GM21576 (cell line): Measurements from ENCODE around the gene EXOC2.
"Not testable (repeated sequence)": the region's sequence is repeated elsewhere in the genome, so short reads cannot be mapped to it uniquely, and the experiment has no call there.

ENCODE experiments used
- ATAC-seq: cut with Tn5 transposase; IDR thresholded peaks from one replicate; pipeline ENCODE4 v1.9.1; 2021; ENCODE audit warnings: mild to moderate bottlenecking, moderate library complexity; ENCODE audit not compliant: unreplicated experiment

The EXOC2 gene

DNA sequence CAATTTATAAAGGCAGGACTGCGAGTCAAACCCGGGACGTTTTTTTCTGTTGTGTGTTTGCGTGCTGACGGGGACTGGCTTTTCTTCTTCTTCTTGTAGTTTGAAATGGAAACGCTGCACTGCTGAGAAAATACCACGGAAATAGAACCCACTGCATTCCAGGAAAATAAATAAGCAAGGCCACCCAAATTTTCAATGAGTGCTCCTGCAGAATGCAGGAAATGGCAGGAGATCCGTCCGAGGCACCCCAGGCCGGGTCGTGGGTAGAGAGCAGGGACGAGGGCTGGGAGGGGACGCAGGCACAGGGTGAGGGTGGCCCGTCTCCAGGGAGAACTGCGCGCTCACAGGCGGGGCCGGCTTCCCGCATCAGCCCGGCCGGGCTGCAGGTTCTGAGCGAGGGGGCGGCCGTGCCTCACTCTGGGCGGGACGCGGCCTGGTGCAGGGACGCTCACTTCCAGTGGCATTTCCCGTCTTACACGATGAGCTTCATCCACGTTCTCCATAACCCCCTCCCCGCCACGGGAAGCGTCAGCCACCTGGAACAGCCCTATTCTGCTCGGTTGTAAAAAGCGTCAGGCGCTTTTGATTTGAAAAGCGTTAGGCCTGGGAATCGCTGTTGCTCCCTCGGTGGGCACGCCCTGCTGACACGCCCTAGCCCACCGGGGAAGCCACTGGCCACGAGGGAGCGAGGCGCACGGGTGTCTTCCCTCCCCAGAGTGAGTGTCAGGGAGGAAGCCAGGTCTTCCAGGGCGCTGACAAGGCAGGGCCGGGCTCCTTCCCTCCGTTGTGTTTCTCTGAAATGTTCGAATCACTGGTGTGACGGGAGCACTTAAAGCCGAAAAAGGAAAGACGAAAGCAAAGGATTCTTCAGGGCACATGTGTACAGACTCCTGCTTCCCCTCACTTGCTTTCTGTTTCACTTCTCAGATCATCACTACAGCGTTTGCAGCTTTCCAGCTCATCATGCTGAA, 17.9 kb upstream of the EXOC2 start:
- ATAC-seq: peak; percentile 88

DNA sequence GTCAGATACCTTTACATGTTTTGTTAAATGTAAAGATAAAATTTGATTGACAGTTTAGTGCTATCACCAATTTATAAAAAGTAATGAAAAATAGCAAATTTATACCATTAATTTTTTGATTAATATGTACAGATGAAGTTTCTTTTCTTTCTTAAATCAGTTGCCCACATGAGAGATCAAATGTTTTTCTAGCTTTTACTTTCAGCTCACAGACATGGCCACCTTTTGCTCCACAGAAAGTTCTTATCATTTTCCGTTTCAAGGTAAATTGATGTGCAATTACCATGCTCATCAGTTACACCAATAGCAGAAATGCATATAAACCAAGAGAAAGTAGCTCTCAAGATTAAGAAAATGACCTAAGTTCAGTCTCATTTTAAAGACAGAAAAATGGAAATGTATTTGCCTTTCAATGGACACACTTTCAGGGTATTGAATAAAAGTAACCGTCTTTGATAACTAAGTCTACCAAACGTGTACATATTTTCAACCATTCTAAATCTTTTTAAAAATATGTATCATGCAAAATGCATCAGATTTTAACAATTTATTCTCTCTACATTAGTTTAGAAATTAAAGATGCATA, 16.6 kb upstream of the EXOC2 start:
- ATAC-seq: no peak

DNA sequence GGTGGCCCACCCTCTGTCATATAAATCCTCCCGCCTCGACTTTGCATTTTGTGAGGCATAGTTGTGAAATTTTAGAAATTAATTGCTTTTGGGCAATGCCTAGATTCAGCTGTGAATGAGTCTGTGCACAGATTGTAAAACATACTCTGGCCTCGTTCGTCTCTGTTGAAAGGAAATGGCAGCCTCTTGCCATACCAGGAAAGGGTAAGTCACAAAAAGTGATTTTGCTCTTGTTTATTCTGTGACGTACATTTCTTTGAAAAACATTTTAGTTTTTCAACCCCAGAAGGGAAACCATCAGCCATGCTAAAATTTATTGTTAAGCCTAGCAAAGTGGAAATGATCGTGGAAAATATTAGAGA, 15.3 kb upstream of the EXOC2 start:
- no peak for ATAC-seq

- no peak for ATAC-seq
These were observed 14.8 kb upstream of the EXOC2 start for GRCh38 chr6:707576-708236.

GRCh38 chr6:706819-707381, 14.0 kb upstream of the EXOC2 start:
- ATAC-seq: no peak

DNA sequence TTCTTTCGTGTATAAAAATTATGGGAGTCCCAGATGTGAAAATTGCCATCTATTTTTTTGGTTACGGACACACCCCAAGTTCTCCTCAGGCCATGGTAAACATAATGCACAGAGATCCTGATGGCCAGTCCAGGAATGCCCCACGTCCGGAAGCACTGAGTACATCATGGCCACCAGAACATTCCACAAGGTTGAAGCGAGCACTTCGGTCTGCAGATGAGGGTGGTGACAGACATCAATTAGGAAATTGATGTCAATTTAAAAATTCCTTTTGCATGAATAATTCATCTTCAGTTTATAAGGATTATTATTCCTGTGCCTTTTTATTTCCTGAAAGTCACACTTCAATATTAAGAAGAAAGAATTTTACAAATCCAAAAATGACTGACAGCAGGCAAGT, 13.2 kb upstream of the EXOC2 start:
- no peak for ATAC-seq

- no peak for ATAC-seq
These were observed 12.1 kb upstream of the EXOC2 start for GRCh38 chr6:705047-705446.

GRCh38 chr6:704046-704445, 11.1 kb upstream of the EXOC2 start:
- no peak for ATAC-seq

DNA sequence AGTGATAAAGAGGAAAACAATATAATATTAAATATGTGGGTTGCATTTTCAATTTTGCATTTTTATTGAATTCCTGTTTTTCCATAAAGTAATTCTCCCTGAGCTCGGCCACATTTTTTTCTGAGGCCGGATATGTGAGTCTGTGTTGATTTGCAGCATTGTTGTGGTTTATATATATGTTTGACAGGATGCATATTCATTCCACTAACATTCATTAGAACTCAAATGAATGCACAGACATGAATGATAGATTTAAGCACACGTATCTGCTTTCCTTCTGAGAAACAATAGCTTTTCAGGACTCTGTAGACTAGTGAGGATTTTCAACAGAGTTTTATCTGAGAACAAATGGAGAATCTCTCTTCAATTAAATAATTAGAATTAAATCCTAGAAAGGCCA, 10.6 kb upstream of the EXOC2 start:
- ATAC-seq: no peak

DNA sequence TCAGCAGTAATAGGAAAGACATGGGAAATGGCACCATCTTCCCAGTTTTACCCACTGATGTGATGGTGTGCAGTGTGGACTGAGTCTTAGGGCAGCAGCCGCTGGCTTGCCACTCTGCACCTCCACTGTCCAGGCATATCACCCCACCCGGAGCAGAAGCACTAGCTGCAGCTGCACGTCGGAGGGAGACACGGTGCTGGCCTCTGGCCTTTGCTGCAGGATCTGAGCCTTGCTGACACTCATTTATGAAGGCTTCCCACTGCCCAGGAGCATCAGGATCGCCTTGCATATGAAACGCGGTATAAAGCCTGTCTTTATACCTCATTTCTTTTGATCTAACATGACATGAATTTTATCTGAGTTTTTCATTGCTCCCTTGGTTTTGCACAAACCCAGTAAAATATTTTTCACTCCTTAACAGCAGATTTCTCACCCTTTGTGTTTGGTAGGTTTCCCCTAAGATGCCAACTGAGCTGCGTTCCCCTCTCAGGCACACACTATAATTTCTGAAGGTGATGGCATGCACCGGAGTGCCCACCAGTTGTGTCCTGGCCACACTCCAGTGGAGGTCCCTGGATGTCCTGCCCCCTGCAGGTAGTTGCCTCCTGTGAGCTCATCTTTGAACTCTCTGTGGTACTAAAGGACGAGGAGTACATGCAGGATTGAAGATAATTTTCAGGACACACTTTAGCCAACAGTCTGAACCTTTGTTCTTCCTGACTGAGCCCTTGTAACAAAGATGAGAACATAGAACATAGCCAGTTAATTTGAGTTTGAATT, 9.0 kb upstream of the EXOC2 start:
- ATAC-seq: no peak

GRCh38 chr6:701215-701614, 8.3 kb upstream of the EXOC2 start:
- ATAC-seq: no peak

DNA sequence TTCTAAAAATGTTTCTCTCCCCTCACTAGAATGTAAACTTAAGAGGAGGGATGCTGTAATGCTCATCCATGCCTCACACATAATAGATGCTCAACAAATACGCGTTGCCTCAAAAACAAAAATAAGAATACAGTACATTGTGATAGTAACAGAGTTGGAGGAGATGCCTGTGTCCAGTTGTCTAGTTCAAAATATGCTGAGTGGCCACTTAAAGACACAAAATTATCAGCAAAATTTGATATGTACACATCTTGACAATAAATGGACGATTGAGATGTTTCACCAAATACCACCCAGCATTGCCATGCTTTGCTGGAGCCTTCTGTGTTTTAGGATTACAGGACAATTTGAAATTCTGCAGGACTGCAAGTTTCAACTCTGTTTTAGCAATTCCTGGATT, 7.6 kb upstream of the EXOC2 start:
- no peak for ATAC-seq

DNA sequence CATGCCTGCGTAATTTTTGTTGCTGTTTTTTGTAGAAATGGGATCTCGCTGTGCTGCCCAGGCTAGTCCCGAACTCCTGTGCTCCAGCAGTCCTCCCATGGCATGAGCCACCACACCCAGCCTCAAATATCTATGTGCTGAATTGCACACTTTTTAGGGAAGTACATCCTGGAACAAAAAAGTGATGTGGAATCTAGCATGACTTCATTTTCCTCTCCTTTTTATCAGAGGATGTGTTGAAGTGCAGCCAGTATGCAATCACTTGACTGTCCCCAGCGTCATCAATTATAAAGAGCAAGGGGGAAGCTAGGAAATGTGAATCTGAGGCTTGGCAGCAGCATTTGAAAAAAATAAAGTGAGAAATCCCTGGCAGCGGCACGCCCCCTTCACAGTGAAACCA, 6.4 kb upstream of the EXOC2 start:
- ATAC-seq: no peak

DNA sequence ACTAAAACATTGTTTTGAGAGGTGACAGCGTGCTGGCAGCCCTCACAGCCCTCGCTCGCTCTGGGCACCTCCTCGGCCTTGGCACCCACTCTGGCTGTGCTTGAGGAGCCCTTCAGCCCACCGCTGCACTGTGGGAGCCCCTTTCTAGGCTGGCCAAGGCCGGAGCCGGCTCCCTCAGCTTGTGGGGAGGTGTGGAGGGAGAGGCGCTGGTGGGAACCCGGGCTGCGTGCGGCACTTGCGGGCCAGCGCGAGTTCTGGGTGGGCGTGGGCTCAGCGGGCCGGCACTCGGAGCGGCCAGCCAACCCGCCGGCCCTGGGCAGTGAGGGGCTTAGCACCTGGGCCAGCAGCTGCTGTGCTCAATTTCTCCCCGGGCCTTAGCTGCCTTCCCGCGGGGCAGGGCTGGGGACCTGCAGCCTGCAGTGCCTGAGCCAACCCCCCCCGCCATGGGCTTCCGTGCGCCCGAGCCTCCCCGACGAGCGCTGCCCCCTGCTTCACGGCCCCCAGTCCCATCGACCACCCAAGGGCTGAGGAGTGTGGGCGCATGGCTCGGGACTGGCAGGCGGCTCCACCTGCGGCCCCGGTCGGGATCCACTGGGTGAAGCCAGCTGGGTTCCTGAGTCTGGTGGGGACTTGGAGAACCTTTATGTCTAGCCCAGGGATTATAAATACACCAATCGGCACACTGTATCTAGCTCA, 1.6 kb upstream of the EXOC2 start:
- not testable (repeated sequence) for ATAC-seq

GRCh38 chr6:693723-694009, 727 bp upstream of the EXOC2 start:
- ATAC-seq: no peak

DNA sequence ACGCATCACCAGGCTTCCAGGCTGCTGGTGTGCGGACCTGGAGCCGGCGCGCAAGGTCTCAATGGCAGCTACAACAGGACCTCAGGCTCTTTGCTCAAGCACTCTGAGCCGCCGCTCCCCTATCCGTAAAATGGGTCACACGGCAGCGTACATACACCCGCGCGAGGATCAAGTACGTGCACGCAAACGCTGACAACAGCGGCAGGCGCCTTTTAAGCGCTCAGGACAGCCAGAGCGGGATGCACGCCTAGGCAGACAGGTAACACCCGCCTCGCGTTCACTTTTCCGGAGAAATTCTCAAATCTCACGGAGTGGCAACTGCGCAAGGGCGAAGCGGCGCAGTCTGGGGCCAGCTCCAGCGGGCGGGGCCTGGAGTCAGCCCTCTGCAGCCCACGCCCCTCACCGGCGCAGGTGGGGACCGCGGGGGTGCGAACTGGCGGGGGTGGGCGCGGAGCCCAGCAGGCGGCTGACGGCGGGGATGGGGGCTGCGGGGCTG, 535 bp downstream of the EXOC2 start:
- peak; percentile 54 for ATAC-seq

- no peak for ATAC-seq
These were observed 3.7 kb downstream of the EXOC2 start for GRCh38 chr6:689223-689622.

DNA sequence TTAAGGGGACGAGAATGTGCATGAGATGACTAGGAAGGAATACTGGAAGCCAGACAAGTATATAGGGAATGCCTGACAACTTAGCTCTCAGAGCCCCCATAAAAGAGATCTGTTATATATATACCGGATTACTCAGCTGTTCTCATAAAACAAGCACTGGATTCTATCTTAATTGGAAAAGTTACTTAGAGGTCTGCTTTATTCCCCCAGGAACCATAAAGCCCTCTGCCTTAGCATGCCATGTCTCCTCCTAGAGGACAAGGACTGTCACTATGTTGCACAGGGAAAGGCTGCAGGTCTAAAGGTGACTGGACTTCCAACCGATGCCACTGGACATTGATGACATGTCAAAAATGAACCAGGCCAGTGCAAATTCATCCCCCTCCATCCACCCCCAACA, 6.4 kb downstream of the EXOC2 start:
- ATAC-seq: no peak

GRCh38 chr6:684831-685636, 7.9 kb downstream of the EXOC2 start:
- peak; percentile 75 for ATAC-seq
